GM18498 (cell line): ENCODE data around the gene SIGLEC8.
"Not testable (repeated sequence)": the region's sequence is repeated elsewhere in the genome, so short reads cannot be mapped to it uniquely, and the experiment has no call there.

ENCODE experiments used
- ATAC-seq: cut with Tn5 transposase; IDR thresholded peaks from one replicate; pipeline ENCODE4 v1.9.1; 2021; ENCODE audit warnings: mild to moderate bottlenecking, moderate library complexity; ENCODE audit not compliant: unreplicated experiment

The SIGLEC8 gene

GRCh38 chr19:51448011-51448410, 10.2 kb downstream of the SIGLEC8 start:
- ATAC-seq = no peak

- ATAC-seq = not testable (repeated sequence)
These were observed 10.7 kb downstream of the SIGLEC8 start for GRCh38 chr19:51447510-51447909.

DNA sequence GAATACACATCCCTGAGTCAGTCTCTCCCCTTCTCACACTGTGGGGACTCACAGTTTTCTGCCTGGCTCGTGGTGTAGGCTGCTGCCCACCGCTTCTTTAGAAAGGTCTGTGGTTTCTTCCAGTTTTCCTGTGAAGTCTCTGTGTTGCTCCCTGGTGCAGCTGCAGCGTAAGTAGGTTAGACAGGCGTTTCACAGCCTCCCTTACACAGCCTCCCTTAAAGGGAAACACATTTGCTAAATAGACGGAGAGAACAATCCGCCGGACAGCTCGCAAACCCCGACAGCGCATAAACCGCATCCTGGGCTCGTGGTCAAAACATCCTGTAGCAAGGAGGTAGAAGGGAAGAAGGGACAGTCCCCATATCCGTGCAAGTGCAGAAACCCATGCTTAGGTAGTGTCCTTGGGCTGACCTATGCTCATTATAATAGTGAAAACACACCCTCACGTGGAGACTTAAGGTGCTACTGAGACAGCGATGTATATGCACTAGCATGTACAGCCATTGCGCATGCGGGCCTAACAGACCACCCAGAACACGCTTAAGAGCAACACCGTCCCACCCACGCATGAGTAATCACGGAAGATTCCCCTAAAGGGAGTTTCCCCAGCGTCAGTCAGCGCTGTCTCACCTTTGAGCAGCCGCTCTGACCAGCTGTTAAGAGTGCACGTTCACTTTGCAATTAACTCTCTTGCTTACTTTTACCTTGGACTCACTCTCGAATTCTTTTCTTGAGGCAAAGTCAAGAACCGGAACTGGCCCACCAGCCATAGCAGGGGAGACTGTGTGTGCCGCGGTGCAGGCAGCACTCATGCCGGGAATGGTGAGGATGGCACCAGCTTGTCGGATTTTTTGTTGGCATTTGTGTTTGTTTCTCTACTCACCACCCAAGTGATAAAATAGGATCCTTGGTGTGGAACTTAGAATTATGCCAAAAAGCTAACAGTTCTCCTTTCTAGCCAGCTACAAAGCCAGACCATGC, 16.6 kb downstream of the SIGLEC8 start:
- ATAC-seq = peak; percentile 96

DNA sequence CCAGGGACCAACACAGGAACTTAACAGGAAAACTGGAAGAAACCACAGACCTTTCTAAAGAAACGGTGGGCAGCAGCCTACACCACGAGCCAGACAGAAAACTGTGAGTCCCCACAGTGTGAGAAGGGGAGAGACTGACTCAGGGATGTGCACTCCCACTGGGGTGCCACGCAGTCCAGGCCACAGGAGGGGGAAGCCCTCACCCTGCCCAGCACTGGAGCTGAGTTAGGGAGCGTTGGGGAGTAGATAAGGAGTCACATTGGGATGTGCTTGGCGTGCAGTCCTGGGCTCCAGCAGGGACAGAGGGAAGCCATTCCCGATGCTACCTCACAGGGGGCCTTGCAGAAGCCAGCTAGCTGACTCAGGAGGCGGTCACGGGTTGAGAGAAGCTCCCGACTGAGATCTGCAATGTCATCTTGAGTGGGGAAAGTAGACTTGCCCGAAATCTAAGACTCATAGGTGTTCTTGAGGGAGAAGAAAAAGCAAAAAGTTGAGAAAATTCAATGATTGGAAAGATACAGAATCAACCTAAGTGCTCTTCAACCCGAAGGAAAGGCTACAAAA, 17.3 kb downstream of the SIGLEC8 start:
- ATAC-seq = no peak

DNA sequence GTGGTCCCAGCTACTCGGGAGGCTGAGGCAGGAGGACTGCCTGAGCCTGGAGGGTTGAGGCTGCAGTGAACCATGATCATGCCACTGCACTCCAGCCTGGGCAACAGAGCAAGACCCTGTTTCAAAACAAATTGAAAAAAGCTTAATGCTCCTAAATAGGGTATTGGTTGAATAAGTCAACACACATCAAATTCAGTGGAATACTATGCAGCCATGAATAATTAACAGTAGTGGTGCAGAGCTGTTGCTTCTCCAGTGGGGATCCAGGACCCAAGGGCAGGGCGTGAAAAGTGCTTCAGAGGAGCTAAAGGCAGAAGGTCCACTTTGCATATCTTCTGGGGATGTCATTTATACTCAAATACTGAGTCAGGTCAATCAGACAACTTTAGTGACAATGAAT, 18.2 kb downstream of the SIGLEC8 start:
- ATAC-seq = no peak

- ATAC-seq = no peak
These were observed 19.2 kb downstream of the SIGLEC8 start for GRCh38 chr19:51439021-51439465.

DNA sequence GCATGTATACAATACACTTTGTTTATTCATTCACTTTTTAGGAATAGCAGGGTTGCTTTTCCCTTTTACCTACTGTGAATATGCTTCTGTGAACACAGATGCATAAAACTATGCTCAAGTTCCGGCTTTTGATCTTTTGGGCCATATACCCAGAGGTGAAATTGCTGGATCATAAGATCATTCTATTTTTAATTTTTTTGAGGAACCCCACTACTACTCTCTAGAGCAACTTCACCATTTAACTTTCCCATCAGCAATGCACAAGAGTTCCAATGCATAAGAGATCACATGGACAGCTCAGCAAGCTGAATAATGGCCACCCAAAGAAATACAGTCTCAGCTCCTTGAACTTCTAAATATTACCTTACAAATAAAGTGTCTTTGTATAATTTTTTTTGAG, 23.8 kb downstream of the SIGLEC8 start:
- ATAC-seq = no peak

DNA sequence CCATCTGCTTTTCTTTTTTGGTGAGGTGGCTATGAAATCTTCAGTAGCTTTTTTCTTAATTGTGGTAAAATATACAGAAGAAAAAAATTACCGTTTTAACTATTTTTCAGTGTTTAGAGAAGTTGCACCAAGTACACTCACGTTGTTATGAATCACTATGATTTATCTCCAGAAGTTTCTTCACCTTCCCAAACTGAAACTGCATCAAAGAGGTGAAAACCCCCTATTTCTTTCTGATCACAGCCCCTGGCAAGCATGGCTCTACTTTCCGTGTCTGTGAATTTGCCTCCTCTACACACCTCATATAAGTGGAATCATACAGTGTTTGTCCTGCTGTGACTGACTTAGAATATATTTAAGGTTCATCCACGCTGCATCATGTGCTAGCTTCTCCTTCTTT, 25.2 kb downstream of the SIGLEC8 start:
- no peak for ATAC-seq

GRCh38 chr19:51431124-51431523, 27.1 kb downstream of the SIGLEC8 start:
- ATAC-seq = no peak

DNA sequence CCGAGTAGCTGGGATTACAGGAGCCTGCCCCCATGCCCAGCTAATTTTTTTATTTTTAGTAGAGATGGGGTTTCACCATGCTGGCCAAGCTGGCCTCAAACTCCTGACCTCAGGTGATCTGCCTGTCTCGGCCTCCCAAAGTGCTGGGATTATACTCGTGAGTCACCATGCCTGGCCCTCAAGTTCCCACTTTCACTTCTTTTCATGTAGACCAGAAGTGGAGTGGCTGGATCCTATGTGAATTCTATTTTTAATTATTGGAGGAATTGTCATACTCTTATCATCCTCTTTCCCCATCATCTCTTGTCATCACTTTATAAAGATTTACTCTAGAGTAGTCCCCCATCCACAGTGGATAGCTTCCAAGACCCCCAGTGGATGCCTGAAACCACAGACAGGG, 28.0 kb downstream of the SIGLEC8 start:
- no peak for ATAC-seq

DNA sequence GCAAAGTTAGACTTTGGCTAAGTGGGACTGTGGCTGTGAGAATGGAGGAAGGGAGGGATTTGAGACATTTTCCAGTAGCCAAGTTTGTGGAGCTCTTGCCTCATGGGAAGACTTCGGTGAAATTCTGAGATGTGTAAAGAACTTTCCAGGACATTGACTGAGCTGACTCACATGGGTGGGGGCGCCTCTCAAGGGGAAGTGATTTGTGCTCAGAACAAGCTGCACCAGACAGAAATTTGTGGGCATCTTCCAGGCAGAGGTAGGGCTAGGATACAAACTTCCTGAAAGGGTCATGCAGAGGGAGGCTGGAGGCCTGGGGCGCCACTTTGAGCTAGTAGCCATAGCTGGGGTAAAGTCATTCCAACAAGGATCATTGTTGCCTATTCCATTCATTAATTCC, 31.1 kb downstream of the SIGLEC8 start:
- ATAC-seq = no peak

- ATAC-seq = peak; percentile 55
These were observed 36.2 kb downstream of the SIGLEC8 start for GRCh38 chr19:51422053-51422448.

GRCh38 chr19:51421229-51422052, 36.8 kb downstream of the SIGLEC8 start:
- no peak for ATAC-seq

DNA sequence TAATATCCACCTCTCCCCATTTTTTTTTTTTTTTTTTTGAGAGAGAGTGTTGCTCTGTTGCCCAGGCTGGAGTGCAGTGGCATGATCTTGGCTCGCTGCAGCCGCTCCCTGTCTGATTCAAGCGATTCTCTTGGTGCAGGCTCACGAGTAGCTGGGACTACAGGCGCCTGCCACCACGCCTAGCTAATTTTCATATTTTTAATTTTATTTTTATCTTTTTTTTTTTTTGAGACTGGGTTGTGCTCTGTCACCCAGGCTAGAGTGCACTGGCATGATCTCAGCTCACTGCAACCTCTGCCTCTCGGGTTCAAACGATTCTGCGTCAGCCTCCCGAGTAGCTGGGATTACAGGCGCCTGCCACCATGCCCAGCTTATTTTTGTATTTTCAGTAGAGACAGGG, 37.7 kb downstream of the SIGLEC8 start:
- not testable (repeated sequence) for ATAC-seq

- ATAC-seq = no peak
These were observed 39.5 kb downstream of the SIGLEC8 start for GRCh38 chr19:51418707-51419106.

DNA sequence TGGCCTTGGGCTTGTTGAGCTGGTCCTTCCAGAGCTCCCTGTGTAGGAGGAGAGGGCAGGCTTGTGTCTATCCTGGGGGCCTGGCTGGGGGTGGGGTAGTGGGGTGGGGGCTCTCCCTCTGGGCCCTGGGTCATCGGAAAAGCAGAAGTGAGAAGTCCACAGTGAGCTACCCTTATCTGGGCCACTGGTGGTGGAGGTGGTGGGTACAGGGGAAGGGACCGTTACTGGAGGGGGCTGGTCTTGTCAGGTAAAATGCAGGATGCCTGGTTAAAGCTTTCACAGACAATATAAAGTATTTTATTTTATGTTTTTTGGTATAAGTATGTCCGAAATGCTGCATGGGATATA, 40.5 kb downstream of the SIGLEC8 start:
- ATAC-seq = peak; percentile 34

GRCh38 chr19:51417107-51417809, 41.0 kb downstream of the SIGLEC8 start, which contains the start of gene SIGLEC10:
TSS of gene SIGLEC10 (minus strand) at chr19:51417642. CDS start at chr19:51417581, 61 bp downstream.
- ATAC-seq = peak; percentile 73

- ATAC-seq = not testable (repeated sequence)
These were observed 41.8 kb downstream of the SIGLEC8 start for GRCh38 chr19:51416422-51416821.

- ATAC-seq = no peak
These were observed 43.1 kb downstream of the SIGLEC8 start for GRCh38 chr19:51415187-51415586.

GRCh38 chr19:51410950-51411748, 47.1 kb downstream of the SIGLEC8 start:
- ATAC-seq = no peak
